ENCODE data around the gene SBF2.

DNA sequence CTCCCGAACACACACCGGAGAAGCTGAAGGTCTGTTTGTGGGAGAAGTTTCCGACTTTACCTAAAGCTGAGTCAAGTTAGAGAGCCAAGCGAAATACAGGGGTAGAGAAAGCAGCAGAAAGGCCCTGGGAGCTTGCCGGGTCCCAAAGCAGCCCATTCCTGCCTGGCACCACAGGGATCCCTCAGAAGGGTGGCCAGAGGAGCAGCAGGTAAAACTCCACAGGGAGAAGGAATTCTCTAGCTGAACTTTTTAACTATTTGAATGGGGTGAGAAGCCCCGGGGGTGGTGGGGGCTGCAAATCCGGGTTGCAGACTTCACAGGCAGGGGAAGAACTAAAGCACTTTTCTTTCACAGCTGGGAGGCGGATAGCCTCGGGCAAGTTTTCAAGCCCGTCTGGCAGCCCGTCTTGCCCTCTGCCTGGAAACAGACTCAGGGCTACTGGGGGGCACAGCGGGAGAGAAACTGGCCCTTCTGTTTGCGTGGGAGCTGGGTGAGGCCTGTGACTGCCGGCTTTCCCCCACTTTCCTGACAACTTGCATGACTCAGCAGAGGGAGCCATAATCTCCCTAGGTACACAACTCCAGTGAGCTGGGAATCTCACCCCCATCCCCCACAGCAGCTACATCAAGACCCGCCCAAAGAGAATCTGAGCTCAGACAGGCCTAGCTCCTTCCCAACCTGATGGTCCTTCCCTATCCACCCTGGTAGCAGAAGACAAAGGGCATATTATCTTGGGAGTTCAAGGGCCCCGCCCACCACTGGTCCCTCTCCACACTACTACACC is 311.0 kb downstream of the SBF2 start:
- TF ChIP-seq, protein P1, sequence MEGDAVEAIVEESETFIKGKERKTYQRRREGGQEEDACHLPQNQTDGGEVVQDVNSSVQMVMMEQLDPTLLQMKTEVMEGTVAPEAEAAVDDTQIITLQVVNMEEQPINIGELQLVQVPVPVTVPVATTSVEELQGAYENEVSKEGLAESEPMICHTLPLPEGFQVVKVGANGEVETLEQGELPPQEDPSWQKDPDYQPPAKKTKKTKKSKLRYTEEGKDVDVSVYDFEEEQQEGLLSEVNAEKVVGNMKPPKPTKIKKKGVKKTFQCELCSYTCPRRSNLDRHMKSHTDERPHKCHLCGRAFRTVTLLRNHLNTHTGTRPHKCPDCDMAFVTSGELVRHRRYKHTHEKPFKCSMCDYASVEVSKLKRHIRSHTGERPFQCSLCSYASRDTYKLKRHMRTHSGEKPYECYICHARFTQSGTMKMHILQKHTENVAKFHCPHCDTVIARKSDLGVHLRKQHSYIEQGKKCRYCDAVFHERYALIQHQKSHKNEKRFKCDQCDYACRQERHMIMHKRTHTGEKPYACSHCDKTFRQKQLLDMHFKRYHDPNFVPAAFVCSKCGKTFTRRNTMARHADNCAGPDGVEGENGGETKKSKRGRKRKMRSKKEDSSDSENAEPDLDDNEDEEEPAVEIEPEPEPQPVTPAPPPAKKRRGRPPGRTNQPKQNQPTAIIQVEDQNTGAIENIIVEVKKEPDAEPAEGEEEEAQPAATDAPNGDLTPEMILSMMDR (conservative IDR thresholded peaks at IDR 0.05; ENCODE audit: low read depth, low read length), result no peak
- TF ChIP-seq EZH2 (IDR thresholded peaks at IDR 0.05; ENCODE audit: low read length, unreplicated experiment) (no peak), EZH2phosphoT487 (IDR thresholded peaks at IDR 0.05; ENCODE audit: borderline replicate concordance, low read length) (no peak)
